SK-N-SH (cell line): ENCODE results near the gene CCL15.

Experiments
- CTCF ChIP-seq: fragments of 200-600 bp; sonication (generic); IDR thresholded peaks from 2 replicates; pipeline ENCODE4 v1.6.1; 2017; ENCODE audit warnings: antibody characterized with exemption, mild to moderate bottlenecking, moderate library complexity
- EP300 ChIP-seq, 2 experiments: IDR thresholded peaks; 2 replicates each; pipeline versions ENCODE4 v1.4.0 to v1.6.1; 2012; ENCODE audit warnings: borderline replicate concordance in 1 of 2, low read depth in 1 of 2, low read length in 1 of 2
- FOSL2 ChIP-seq: IDR thresholded peaks from 2 replicates; pipeline ENCODE4 v1.4.0; 2012; ENCODE audit warnings: low read depth, mild to moderate bottlenecking, moderate library complexity, borderline replicate concordance
- GABPA ChIP-seq: IDR thresholded peaks from 2 replicates; pipeline ENCODE4 v1.4.0; 2012; ENCODE audit warnings: low read depth, mild to moderate bottlenecking
- NRF1 ChIP-seq: IDR thresholded peaks from 2 replicates; pipeline ENCODE4 v1.6.1; 2012; ENCODE audit warnings: low read depth, mild to moderate bottlenecking, low read length
- POLR2AphosphoS5 ChIP-seq: IDR thresholded peaks from 2 replicates; pipeline ENCODE4 v1.6.1; 2012; ENCODE audit warnings: low read depth, low read length
- RFX5 ChIP-seq: IDR thresholded peaks from 2 replicates; pipeline ENCODE4 v1.6.1; 2012; ENCODE audit warnings: mild to moderate bottlenecking, improper control_type of control experiment, low read length
- SIN3A ChIP-seq: IDR thresholded peaks from 2 replicates; pipeline ENCODE4 v1.6.1; 2012; ENCODE audit warnings: low read depth, mild to moderate bottlenecking, low read length, moderate library complexity, borderline replicate concordance
- USF1 ChIP-seq: IDR thresholded peaks from 2 replicates; pipeline ENCODE4 v1.4.0; 2012; ENCODE audit warnings: low read depth, borderline replicate concordance

- TF ChIP-seq FOSL2 (no peak), RFX5 (no peak), SIN3A (no peak), CTCF (no peak), EP300 (IDR thresholded peaks at IDR 0.05; ENCODE audit: borderline replicate concordance in 1 of 2, low read depth in 1 of 2, low read length in 1 of 2) (no peak), POLR2AphosphoS5 (no peak), USF1 (no peak), NRF1 (no peak), GABPA (no peak)
These were observed 48.3 kb upstream of the CCL15 start for GRCh38 chr17:36049643-36050042.
